GM21515 (cell line): ENCODE measurements around the gene SHROOM2.

Experiments used
- ATAC-seq: cut with Tn5 transposase; IDR thresholded peaks from one replicate; pipeline ENCODE4 v1.9.1; 2021; ENCODE audit not compliant: unreplicated experiment

SHROOM2 gene

DNA sequence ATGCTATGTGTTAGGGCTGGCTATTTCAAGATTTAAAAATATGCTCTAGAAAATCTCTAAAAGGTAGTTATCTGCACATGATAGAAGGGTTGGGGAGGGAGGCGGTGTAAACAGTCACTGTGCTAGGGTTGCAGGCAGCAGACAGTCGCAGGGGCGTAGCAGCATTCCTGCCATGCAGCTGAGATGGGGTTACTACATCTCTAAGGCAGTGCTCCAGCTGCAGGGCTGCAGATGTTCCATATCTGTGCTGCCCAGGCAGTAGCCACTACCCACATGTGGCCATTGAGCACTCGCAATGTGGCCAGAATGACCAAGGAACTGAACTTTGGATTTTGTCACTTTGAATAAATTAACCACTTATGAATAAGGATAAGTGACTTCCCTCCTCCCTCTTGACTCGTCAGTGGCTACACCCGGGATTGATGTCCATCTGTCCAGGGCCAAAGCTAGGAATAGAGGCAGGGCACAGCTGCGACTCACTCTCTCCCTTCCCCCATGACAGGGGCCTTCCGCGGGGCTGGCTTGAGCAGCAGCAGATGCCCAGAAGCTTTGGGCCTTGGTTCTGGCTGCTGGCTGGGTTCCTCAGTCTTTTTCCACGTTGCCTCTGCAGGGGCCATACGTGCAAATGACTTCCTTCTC is 101.5 kb downstream of the SHROOM2 start:
- no peak for ATAC-seq

DNA sequence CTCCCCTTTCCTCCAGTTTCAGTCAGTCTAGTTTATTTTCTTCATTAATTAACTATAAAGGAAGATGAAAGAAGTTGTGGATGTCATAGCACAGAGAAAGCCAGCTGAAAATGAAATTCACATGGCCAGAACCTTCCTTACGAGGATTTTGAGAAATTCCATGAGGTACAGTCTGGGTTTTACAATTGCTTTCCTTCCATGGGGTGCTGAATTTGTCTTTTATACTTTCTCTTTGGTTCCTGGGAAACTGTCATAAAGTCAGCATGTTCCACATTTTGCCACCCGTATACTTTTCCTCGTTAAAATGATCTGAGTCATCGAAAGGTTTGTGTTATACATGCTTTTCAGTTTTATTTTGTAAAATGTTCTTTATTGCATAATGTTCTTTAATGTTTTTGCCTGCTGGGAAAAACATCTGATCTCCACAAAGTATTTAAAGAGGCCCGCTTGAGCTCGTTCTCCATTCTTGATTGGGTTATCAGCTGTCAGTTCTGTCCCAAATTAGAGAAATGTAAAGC is 102.8 kb downstream of the SHROOM2 start:
- no peak for ATAC-seq

DNA sequence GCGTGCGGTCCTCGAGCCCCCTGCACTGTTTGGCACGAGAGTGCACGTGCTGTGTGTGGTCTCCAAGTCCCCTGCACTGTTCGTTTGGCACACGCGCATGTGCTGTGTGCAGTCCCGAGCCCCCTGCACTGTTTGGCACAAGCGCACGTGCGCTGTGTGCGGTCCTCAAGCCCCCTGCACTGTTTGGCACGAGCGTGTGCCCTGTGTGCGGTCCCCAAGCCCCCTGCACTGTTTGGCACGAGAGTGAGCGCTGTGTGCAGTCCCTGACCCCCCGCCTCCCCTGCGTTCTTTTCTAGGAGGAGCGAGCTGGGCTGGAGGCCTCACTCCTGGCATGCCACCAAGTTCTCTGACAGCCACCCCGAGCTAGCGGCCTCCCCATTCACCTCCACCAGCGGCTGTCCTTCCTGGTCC is 104.5 kb downstream of the SHROOM2 start:
- no peak for ATAC-seq

DNA sequence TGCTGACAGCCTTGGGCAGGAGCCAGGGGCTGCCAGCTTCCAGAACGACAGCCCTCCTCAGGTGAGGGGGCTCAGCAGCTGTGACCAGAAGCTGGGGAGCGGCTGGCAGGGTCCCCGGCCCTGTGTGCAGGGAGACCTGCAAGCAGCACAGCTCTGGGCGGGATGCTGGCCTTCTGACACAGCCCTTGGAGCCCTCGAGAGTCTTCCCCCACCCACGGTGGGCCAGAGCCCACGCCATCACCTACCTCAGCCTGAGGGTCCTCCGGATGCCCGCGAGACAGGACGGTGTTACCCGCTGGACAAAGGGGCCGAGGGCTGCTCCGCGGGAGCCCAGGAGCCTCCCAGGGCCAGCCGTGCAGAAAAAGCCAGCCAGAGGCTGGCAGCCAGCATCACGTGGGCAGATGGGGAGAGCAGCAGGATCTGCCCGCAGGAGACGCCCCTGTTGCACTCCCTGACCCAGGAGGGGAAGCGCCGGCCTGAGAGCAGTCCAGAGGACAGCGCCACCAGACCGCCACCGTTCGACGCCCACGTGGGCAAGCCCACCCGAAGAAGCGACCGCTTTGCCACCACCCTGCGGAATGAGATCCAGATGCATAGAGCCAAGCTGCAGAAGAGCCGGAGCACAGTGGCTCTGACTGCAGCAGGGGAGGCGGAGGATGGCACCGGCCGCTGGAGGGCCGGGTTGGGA is 109.1 kb downstream of the SHROOM2 start:
- ATAC-seq: no peak

DNA sequence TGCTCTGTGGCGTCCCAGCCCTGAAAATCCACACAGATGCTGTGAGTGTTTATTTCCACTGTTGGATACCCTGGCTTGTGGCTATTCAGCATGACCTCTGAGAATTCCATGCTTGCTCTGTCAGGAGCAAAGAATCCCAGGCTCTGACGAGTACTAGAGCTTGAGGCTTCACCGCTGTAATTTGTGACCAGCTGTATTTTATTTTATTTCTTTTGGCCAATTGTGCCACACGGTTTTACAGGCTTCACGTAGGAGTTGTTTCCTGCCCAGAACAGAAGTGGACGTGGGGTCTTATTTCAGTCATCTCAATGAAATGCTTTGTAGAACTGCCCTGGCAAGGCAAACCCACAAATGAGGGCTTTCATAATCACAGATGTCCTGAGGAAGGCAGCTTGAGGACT is 111.5 kb downstream of the SHROOM2 start:
- no peak for ATAC-seq

DNA sequence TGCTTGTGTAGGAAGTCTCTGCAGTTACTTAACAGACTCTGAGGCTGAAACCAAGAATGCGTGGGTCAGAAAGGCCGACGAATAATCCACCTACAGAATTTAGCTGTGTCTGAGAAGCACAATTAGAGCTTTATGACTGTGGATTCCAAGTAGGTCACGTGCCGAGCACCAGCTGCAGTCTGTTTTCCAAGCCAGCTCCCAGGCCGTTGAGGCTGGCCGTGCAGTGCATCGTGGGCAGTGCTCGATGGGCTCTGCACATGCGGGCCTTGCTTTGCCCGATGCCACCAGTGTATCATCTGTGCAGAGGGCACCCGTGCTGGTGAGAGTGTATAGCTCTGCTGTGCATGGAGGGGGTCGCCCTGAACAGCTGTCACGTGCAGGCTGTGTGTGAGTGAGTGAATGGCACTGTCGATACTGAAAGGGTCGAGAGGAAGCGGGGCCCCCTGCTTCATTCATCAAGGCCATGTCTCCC is 113.4 kb downstream of the SHROOM2 start:
- no peak for ATAC-seq

DNA sequence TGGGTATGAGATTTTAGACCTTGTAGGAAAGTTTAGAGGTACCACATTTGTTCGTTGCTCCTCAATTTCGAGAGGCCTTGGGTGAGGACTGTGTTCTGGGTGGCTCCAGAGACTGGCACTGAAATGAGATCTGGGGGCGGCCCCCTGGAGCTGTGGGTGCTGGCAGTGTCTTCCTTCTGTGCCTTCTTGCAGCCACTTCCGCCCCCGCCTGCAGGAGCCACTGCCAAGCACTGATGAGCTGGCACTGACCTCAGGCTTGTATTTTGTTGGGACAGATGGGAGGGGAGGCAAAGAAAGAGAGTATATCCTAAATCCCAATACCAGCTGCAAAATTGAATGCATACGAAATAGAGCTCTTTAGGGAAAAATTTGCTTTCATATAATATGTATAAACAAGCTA is 116.4 kb downstream of the SHROOM2 start:
- ATAC-seq: no peak

DNA sequence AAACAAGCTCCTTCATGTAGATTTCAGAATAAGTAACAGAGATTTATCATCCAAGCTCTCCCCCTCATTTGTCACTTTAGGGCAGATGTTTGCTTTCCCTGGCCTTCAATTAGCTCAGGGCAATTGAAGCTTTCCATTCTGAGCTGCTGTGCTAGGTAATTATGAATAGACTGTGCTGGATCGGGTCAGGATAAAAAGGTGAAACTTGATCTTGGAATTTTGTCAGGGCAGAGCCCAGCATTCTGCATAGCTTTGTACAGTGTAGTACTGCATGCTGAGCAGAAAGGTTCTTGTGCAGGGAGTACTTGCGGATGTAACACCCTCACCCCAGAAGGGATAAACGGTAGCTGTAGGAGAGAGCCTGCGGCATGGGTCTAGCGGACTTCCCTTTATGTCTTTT is 116.9 kb downstream of the SHROOM2 start:
- ATAC-seq: no peak

DNA sequence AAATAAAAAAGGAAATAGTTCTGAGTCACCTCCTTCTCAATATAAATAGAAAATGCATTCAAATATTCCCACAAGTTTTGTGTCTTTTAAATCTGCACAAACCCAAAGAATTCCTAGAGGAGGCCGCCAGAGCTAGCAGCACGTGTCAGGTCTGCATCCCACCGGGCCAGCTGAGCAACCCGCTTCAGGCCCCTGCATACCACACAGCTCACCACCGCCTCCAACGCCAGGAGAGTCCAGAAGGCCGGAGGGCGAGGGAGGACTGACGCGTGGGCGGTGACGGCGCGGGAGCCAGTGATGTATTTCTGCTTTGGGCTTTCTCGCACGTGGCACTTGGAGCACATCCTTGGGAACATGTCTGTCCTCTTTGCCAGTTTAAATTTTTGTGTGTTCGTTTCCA is 119.1 kb downstream of the SHROOM2 start:
- no peak for ATAC-seq

DNA sequence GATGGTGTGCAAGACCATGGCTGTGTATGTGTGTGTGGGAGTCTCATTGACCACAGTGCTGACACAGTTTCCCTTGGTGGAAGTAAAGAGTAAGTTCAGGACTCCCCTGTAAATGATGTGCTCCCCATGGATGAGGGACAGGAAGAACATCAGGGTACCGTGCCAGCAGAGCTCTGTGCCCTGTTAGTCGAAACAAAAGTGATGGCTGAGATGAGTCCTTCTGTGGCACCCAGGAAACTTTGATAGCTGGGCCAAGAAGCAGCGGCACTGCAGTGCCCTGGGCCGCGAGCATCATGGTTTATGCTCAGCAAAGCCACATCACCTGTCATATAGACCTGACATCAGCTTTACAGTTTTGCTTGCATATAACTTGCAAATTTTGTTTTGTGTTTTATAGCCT is 119.5 kb downstream of the SHROOM2 start:
- ATAC-seq: no peak

DNA sequence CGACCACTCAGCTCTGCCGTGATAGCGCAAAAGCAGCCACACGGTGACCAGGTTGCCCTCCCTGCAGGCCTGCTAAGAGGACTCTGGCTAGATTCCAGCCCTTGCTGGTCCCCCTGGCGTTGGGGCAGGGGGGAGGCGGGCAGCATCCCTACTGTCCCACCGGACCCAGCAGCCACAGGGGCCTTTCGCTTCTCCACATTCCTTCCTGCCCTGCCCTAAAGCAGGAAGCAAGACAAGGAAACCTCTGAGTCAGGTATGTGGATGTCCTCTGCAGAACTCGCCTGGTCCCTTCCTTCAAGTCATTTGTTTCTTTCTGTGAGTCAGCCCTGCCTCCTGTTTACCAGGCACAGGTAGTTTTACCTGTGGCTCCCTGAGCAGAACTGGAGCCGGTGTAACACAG is 120.7 kb downstream of the SHROOM2 start:
- no peak for ATAC-seq

DNA sequence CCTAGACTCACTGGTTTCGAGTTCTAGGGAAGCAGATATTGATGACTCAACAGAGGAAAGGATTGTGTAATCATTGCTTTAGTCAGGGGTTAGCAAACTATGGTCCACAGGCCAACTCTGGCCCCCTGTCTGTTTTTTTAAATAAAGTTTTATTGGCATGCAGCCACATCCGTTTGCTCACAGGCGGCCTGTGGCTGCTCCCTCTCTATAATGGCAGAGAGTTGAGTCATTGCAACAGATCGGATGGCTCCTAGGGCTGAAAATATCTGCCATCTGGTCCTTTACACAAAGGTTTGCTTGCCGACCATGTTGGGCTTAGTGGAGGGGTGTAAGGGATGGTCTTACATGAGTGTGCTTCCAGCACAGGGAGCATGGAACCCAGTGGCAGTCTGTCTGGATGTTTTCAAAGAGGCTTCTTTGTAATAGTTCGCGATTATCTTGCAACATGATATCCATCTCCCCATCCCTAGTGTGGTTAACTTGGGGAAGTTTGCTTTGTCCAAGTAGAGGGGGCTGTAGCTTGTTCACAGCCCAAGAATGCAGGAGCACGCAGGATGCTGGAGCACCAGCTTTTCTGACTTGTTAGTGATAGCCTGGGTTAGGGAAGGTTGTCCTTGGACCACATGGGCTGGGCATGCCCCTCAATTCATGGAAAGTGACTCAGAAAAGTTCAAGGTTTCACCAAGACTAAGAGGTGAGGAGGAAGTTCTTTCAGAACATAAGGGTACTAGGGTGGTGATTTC is 121.6 kb downstream of the SHROOM2 start:
- no peak for ATAC-seq

DNA sequence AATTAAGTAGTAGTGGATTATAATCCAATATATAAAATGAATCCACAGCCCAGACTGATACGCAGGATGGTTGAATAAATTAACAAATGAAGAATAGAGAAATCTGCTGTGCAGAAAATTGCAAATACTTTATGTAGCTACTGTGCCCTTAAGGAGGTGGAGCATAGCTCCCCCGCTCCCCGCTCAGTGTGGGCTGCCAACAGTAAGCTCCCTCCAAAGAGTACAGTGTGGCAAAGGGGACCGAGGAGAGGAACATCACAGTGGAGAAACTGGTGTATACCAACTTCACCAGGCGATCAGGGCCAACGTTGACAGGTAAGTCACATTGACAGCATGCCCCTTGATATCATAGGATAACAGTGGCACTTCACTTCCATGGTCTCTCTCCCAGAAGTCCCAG is 123.0 kb downstream of the SHROOM2 start:
- ATAC-seq: no peak

DNA sequence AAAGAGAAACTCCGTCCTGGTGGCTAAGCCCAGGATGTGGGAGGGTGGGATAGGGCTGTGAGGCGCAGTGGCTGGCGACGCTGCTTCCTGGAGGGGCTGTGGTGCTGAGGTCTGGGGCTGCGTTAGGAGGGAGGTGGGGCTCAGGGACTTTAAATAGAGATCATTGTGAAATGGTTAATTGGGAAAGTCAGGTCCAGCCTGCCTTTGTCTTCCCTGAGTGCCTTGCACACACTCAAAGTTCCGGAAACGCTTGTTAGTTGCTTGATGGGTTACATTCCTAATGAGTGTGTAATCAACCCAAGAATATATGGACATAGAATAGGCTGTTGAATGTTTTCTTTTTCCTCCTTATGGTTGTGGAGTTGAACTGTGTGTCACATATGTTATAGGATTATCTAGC is 125.3 kb downstream of the SHROOM2 start:
- no peak for ATAC-seq

DNA sequence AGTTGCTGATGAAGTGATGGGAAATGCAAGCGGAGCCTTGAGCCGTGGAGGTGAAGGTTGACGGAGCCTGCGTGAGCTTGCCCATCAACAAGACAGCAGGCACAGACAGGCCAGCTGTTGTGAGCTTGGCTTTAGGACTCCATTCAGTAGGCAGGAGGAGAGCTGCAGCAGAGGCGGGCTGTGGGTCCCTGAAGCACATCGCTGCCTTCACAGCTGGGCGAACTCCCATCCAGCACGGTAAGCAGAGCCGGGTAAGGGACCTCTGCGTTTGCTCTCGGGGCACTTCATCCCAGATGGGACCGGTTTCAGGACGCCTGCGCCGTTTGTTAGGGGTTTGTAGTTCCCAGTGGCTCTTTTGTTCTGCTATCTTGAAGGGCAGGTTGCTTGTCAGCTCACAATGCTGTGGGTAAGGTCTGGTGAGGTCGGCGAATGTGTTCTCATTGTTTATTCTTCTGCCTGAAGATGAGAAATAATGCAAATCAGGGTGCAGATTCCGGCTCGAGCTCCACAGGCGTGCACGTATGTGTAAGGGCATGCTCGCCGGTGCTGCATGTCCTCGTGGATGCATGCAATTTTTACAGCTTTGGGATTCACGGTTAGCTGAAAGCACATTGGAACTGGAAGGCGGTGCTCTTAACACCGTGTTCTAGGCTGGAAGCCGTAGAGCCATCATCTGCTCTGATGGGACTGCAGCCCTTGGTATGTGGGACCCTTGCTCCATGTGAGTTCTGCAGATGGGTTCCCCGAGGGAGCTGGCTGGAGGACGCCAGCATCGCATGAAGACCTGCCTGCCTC is 126.3 kb downstream of the SHROOM2 start:
- ATAC-seq: no peak

DNA sequence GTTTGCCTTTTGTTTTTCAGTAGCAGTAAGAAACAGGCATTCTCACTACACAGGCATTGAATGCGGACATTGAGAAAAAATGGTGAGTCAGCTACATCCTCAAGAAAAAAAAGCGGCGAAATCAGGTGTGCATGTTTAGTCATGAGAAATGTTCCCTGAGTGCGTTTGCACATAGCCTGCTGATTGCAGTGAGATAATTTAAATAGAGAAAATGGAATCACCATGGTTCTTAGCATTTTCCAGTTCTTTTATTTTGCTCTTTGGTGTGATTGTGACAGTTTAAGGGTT is 126.9 kb downstream of the SHROOM2 start:
- no peak for ATAC-seq

DNA sequence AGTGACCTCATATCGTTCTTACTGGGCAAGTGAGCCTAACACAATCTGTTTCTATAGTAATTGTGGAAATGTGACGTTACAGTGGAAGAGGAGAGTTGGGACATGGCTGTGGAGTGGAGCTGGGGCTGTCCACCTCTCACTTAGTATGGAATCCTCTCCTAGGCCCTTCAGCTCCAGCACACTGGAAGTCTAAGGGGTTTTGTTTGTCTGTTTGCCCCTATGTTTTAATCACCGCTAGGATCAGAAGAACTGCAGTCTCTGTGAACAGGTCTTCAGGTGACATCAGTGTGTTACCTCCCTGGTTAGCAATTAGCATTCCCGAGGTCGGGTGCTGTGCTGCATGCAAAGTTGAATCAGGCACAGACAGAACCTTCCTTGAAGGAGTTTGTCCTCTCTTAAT is 131.6 kb downstream of the SHROOM2 start:
- no peak for ATAC-seq

DNA sequence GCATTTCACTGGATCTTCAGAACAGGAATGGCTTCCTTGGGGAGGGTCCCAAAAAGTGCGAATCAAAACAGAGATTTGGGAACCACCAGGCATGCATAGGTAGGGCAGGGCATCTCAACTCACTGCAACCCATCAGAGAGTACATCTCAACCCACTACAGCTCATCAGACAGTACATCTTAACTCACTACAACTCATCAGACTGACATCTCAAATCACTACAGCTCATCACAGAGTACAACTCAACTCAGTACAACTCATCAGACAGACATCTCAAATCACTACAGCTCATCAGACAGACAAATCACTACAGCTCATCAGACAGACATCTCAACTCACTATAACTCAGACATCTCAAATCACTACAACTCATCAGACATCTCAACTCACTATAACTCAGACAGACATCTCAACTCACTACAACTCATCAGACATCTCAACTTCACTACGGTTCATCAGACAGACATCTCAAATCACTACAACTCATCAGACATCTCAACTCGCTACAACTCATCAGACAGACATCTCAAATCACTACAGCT is 133.5 kb downstream of the SHROOM2 start:
- ATAC-seq: no peak

DNA sequence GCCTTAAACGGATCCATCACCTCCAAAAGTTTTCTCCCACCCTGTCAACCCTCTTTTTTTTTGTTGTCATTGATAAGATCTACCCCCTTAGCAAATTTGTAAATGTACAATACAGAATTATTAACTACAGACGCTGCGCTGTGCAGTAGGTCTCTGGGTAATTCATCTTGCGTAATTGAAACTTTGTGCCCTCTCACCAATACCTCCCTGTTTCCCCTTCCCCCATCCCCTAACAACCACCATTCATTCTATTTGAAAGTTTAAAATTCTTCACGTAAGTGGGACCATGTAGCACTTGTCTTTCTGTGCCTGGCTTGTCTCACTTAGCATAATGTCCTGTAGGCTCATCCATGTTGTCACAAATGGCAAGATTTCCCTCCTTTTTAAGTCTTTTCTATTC is 135.2 kb downstream of the SHROOM2 start:
- no peak for ATAC-seq

DNA sequence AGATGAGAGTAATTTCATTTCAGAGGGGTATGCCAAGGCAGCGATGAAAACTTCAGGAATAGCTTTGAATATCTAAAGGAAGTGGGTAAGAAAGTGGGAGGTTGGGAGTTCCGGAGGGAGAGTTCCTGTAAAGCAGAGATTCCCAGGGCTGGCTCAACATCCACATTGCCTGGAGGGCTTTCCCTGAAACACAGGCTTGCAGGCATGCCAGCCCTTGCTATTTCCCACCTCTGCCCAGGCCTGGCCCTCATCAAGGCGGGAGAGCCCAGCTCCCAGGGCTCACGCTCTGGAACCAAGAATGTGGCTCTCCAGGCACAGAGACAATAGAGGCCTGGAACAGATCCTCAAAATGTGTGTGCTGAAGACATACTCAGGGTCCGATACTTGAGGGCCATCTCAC is 137.1 kb downstream of the SHROOM2 start:
- ATAC-seq: no peak

DNA sequence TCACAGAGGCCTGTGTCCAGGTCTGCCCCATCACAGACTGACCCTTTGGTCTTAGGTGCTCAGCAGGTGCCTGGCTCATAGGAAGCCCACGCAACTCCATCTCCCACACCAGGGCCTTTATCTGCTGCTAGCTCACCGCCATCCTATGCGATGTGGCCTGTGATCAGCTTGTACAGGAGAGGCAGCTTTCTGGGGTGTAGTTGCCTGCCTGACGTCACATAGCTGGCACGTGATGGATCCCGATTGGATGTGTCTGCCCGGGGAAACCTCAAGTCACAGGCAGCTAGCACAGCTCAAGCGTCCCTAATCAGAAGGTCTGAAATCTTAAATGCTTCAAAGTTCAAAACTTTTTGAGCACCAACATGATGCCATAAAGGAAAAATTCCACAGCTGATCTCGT is 139.8 kb downstream of the SHROOM2 start:
- no peak for ATAC-seq
